HS-5 (cell line): Measurements from ENCODE around the gene ZSCAN21.

Experiments
- DNase-seq: peaks from one replicate; pipeline ENCODE4 v3.0.0-alpha.2; 2012; ENCODE audit warnings: low read depth

Gene ZSCAN21

DNA sequence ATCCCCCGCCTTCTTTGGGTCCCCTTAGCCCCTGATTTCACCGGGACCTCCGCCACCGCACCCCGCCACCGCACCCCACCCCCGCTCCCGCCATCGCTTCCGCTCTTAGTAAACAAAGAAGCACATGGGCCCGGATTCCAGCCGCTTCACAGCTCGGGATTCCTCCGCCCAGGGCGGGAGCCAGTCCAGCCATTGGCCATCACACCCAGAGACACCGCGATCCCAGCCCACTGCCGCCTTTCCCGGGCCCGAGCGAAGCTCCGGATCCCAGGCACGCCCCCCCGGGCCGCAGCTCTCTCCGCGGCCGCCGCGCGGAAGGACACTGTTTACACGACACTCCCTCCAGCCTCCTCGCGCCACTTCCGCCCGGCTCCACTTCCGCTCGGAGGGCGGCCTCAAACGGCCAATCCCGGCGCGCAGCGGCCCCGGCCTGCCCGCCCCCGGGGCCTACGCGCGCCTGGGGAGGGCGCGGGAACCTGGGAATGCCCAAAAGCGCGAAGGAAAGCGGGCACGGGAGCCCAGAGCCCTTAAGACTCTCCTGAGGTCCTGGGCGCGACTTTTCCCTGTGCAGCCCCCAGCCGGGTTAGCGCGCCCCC, 50.9 kb downstream of the ZSCAN21 start:
- peak; percentile 64 for DNase-seq

DNA sequence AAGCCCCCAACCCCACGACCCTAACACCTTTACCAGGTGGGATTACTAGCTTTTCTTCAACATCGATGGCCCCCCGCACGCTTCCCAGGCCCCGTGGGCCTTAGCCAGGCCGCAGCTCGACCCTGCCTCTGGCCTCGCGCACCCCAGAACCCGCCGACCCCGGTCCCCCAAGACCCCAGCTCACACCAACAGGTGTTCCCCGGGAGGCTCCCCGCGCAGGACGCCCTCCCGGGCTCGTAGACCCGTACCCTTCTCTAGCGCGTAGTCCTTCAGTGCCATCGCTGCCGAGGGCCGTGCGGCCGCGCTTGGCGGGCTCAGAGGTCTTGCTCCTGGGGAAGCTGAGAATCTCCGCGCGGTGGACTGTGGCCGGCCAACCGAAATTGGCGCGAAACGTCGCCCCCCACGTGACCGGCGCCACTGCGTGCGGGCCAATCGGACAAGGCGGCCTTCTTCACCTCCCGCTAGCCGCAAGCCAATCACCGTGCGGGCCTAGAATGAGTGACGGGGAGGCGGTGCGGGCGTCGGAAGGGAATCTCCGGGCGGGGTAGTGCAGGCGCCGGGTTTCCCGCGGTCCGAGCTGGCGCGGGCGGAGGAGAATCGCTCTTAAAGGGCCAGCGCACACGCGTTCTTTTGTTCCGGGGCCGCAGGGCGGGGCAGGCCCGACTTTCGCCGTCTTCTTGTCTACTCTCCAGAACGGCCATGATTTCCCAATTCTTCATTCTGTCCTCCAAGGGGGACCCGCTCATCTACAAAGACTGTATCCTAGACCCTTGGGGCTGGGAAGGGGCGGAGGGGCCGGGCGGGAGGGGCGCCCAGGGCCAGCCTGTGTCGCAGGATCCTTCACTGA, 51.7 kb downstream of the ZSCAN21 start, which contains the start of the genes AP4M1 and MCM7:
Gene AP4M1 (plus strand): TSS at position 628 of the 847 bp plus-strand sequence. CDS start 72 bp downstream, at position 700.
Gene MCM7 (minus strand): TSS at position 382 of the 847 bp plus-strand sequence. CDS start 103 bp downstream, at position 279.
- DNase-seq = peak; percentile 74

DNA sequence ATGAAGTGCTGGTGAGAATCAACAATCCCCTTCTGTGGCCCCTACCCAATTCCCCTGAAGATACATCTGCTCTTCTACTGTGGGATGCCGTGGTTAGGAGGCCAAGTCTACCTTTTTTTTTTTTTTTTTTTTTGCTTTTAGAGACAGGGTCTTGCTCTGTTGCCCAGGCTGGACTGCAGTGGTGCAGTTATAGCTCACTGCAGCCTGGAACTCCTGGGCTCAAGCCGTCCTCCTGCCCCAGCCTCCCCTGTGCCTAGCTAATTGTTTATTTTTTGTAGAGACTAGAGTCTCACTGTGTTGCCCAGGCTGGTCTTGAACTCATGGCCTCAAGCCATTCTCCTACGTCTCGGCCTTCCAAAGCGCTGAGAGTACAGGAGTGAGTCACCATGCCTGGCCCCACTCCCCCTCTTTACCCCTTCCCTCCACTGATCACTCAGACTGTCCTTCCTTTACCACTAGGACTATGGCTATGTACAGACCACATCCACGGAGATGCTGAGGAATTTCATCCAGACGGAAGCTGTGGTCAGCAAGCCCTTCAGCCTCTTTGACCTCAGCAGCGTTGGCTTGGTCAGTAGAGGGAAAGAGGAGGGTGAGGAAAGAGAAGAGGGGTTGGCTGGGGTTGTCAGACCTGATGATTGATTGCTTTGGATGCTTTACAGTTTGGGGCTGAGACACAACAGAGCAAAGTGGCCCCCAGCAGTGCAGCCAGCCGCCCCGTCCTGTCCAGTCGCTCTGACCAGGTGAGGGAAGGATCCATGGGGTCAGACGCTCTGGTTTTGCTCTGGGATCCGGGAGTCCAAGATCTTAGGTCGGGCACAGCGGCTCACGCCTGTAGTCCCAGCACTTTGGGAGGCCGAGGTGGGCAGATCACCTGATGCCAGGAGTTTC, 53.6 kb downstream of the ZSCAN21 start:
- no peak for DNase-seq

DNA sequence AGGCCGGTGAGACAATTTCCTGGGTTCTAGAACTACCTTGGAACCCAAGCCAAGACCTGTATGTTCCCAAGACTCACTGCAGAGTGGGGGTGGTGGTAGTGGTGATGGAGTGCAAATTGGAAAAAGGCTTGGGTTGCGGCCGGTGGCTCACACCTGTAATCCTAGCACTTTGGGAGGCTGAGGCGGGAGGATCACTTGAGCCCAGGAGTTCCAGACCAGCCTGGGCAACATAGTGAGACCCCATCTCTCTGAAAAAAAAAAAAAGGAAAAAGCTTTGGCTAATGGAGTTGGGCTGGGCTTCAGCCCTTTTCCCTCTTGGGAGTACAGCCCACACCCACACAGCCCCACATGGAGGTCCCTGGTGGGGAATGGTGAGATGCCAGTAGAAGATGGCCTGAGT, 56.0 kb downstream of the ZSCAN21 start:
- no peak for DNase-seq

DNA sequence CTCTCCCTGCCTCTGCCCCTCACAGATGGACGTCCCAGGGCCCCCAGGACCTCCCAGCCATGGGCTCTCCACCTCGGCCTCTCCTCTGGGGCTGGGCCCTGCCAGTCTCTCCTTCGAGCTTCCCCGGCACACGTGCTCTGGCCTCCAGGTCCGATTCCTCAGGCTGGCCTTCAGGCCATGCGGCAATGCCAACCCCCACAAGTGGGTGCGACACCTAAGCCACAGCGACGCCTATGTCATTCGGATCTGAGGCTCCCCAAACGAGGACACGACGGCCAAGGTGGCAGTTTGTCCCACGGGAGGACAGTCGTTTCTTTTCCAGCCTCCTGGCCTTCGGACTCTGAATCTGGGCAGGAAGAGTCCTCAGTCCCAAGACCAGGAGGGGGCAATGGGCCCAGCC, 57.1 kb downstream of the ZSCAN21 start:
- DNase-seq = no peak

DNA sequence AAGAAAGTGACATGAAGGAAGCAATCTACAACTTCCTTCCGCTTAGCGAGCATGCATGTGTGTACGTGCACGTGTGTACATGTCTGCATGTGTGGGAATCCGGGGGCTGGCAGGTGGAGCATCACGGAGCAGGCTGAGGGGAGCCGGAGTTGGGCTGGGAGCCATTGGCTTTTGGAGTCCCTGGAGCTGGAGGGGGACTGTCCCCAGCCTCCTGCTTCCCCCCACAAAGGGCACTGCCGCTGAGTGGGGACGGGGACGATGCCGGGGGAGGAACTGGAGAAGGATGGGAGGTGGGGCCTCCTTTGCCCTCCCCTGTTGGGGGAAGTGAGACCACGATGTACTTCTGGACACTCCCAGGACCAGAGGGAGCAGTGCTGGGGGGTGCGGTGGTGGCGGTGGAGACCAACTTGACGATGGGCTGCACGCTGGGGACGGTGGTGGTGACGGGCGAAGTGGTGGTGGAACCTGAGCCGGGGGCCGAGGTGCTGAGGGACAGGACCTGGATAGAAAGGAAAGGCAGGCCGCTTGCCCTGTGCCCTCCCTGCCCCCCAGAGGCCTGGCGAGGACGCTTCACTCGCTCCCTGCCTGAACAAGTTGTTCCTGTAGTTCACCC, 57.7 kb downstream of the ZSCAN21 start:
- no peak for DNase-seq

DNA sequence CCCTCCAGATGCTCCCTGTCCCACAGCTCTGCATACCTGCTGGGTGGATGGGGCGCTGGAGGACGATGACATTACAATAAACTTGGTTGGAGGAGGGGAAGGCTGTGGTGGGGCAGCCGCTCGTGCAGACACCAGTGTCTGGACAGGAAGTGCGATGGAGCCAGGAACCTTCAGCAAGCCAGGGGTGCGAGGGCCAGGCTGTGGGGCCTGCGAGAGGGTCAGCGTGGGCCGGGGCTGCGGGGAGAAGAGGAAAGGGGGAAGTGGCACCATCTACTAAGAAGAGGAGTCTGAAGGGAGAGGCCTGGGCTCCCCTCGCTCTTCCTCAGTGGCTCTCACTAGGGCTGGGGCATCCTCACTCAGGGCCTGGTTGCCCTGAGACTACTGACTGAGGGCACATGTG, 58.3 kb downstream of the ZSCAN21 start:
- DNase-seq = no peak

DNA sequence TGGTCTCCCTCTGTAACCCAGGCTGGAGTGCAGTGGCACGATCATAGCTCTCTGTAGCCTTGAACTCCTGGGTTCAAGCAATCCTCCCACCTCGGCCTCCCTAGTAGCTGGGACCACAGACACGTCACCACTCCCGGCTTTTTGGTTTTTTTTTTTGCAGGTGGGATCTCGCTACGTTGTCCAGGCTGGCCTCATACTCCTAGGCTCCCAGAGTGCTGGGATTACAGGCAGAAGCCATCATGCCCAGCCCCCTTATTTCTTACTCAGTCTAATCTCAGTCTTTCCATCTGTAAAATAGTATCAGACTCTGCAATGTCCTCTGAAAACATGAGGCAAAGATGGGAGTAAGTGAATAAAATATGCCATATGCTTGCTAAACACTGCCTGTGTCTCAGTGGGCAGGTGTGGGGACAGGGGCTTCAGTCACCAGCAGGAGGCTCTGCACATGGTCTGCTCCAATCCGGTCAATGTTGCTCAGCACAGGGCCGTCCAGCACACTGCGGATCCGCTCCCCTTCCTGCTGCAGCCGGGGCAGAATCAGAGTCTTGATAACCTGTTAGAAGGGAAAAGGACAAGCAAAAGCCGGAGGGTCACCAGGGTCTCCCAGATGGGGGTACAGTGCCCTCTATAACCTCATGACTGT, 60.1 kb downstream of the ZSCAN21 start:
- DNase-seq = no peak

DNA sequence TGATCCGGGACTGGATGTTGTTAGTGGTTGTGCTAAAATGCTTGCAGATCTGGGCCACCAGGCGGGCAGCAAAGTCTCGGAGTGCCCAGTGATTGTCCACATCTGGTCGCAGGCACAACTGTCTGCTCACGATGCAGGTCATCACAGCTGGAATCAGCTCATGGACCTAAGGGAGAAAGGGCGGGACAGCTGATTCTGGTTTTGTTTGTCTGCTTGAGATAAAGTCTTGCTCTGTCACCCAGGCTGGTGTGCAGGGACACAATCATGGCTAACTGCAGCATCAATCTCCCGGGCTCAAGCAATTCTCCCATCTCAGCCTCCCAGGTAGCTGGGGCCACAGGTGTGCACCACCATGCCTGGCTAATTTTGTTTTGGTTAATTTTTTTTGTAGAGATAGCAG, 61.6 kb downstream of the ZSCAN21 start:
- DNase-seq = no peak

DNA sequence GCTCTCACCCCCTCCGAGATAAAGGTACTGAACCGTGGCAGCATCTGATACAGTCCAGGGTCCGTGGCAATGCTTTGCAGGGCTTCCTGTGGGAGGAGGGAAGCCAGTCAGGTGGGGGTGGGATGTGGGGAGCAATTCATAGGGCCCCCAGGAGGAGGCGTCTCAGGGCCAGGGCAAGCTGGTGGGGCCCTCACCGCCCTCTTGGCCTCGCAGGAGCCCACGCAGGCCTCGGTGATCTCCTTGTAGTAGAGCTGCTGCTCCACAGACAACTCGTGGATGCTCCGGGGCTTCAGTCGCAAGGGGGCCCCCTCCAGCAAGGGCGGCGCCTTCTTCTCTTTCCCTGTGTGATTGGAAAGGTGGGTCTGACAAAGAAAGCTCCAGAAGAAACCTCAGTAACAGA, 62.3 kb downstream of the ZSCAN21 start:
- DNase-seq = no peak
